HG02763 (cell line): Measurements from ENCODE around the gene TIGD6.
A peak's percentile ranks its signal among the peaks of the same experiment; 100 is the strongest.
"Not testable (repeated sequence)": the region's sequence is repeated elsewhere in the genome, so short reads cannot be mapped to it uniquely, and the experiment has no call there.

Experiments used
- ATAC-seq: cut with Tn5 transposase; IDR thresholded peaks from one replicate; pipeline ENCODE4 v1.9.1; 2021; ENCODE audit warnings: mild to moderate bottlenecking, moderate library complexity; ENCODE audit not compliant: unreplicated experiment

The TIGD6 gene

GRCh38 chr5:150000256-150000989, at the start of gene TIGD6, which contains the start of gene HMGXB3:
TSS of gene TIGD6 (minus strand) at chr5:150000654. CDS start at chr5:149996348, 4,306 bp downstream.
TSS of gene HMGXB3 (plus strand) at chr5:150000739. CDS start at chr5:150004853, 4,114 bp downstream.
- ATAC-seq = peak; percentile 89

- ATAC-seq = no peak
Observed at GRCh38 chr5:150046031-150046430, 45.6 kb upstream of the TIGD6 start.

DNA sequence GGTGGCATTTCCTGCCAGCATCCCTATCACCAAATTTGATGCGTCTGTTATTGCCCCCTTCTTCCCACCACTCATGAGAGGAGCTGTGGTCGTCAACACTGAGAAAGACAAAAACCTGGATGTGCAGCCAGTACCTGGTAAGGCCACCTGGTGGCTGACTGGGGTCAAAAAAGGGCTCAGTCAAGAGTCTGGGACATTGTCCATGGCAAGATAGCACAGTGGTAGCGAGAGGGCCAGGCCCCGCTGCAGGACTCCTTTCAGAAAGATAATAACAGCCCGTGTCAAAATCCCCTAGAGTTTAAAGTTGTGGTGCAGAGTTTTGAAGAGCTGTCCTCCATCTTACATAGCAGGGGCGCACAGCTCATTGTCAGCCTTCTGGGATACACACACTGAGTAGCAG, 45.1 kb upstream of the TIGD6 start:
- no peak for ATAC-seq

DNA sequence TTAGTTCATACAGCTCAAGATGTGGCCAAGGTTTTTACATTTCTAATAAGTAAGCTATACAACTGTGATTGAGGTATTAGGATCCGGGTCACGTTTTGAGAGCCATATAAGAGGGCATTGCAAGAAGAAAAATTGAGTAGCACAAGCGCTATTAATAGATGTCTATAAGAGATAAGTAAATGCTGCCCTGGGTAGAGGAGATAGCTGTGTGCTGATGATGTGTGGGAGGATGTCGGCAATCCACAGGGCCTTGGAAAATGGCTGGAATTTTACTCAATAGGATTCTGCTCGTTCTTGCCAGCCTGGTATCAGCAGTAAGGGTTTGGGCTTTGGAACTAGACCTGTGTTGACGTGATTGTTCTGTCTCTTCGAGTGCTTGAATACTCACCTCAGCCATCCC, 44.3 kb upstream of the TIGD6 start:
- no peak for ATAC-seq

DNA sequence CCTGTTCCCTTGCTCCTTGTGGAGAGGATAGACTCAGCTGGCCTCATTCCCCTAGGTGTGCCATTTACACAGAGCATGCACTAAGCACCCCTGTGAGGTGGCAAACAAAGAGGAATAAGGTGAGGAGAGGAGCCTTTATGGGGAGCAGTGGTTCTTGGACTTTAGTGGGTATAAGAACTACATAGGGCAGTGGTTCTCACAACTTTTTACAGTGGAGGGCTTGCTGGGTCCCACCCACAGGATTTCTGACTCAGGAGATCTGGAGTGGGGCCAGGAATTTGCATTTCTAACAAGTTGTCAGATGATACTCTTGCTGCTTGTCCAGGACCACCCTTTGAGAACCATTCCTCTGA, 43.9 kb upstream of the TIGD6 start:
- no peak for ATAC-seq

DNA sequence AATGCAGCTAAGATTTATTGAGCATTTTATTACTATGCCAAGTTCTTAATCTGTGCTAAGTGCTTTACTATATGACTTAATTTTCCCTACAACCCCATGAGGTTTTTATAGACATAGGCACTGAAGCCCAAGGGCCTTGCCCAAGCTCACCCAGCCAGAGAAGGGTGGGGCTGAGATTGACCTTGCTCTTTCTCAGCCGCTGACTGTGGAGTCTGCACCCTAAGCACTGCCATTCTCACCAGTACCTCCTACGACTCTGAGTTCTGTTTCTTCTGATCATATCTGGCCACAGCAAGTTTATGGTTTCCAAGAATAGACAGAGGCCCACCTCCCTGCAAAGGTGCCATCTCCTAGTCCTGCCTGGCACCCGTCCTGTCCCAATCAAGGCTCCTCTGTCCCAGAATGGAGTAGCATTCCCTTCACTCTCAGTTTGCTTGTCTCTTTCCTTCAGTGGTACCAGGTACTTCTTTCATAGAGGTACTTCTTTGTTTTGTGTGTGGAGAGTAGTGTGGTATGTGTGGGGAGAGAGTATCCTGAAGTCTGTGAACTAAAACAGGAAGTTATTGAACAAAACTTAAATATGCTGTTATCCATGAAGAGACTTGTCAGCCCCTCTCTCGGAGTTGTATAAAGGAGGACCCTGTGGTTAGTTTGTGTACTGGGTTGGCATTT, 43.3 kb upstream of the TIGD6 start:
- ATAC-seq = no peak

- ATAC-seq = no peak
Observed at GRCh38 chr5:150042459-150042858, 42.0 kb upstream of the TIGD6 start.

GRCh38 chr5:150038547-150038946, 38.1 kb upstream of the TIGD6 start:
- ATAC-seq = no peak

GRCh38 chr5:150036513-150036912, 36.1 kb upstream of the TIGD6 start:
- ATAC-seq = no peak

- ATAC-seq = peak; percentile 75
Observed at GRCh38 chr5:150035139-150035895, 34.9 kb upstream of the TIGD6 start.

DNA sequence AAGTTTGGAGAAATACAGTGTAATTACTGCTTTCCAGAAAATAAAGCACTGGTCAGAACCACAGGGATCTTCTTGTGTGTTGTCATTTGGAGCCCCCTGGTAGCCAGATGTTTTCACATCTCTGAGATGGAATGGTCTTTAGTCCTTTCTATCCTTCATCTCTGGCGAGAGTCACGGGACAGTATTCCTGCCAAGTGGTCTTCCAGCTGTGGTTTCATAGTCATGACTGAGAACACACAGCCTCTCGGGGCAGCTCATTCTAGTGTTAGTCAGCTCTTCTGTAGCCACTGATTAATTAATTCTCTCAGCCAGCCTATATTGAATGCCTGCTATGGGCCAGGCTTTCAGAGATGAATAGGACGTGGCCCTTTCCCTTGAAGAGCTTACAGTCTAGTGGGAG, 34.2 kb upstream of the TIGD6 start:
- no peak for ATAC-seq

GRCh38 chr5:150033334-150033733, 32.9 kb upstream of the TIGD6 start:
- ATAC-seq = no peak

- ATAC-seq = not testable (repeated sequence)
Observed at GRCh38 chr5:150028047-150028446, 27.6 kb upstream of the TIGD6 start.

DNA sequence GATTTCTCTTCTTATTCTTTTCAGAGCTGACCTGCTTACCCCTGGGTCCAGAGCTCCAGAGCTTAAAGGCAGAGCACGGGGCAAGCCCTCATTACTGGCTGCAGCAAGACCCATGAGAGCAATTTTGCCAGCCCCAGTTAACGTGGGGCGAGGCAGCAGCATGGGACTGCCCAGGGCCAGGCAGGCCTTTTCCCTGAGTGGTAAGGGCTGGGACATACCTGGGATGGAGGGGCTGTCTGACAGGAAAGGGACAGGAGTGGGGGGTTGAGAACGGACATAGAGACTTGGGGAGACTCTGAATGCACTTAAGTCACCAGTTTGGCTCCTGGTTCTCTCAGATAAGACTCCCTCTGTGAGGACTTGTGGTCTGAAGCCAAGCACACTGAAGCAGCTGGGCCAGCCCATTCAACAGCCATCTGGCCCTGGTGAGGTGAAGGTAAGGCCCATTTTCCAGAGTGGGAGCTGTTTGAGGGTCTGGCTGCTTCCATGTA, 26.3 kb upstream of the TIGD6 start:
- no peak for ATAC-seq

DNA sequence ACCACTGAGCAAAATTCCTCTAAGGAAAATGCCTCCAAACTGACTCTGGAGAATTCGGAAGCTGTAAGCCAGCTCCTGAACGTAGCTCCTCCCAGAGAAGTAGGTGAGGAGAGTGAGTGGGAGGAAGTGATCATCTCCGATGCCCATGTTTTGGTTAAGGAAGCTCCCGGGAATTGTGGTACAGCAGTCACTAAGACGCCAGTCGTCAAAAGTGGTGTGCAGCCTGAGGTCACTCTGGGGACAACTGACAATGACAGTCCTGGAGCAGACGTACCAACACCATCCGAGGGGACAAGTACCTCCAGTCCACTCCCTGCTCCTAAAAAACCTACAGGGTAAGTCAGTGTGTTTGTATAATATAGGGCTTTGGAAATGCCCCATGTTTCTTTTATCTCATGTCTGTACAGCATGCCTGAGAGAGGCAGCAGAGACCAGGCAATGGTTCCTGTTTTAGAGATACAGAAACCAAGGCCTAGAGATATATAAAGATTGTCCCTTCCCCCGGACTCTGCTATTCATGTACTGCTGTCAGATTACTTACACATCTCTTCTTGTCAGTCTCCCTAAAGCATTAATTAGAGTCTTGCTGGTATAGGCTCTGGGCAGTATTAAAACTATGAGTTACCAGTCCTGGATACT, 24.0 kb upstream of the TIGD6 start:
- ATAC-seq = no peak

DNA sequence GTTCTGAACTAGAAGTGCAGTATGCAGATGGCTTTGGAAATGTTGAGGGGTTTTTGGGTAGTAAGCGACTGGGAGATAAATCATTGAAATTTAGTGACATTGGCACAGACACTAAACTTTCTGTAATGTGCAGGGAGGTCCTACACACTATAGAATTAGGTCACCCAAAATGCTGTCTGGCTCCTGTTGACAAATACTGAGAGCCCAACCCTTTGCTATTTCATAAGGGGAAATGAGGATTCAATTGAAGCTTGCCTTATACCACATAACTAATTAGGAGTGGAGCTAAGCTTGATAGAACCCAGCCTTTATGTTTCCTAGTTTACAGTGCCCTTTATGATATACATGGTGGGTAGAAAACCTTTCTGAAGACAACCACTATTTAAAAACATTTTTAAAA, 22.7 kb upstream of the TIGD6 start:
- ATAC-seq = no peak

- no peak for ATAC-seq
Observed at GRCh38 chr5:150022681-150023080, 22.2 kb upstream of the TIGD6 start.

GRCh38 chr5:150022158-150022531, 21.7 kb upstream of the TIGD6 start:
- no peak for ATAC-seq

DNA sequence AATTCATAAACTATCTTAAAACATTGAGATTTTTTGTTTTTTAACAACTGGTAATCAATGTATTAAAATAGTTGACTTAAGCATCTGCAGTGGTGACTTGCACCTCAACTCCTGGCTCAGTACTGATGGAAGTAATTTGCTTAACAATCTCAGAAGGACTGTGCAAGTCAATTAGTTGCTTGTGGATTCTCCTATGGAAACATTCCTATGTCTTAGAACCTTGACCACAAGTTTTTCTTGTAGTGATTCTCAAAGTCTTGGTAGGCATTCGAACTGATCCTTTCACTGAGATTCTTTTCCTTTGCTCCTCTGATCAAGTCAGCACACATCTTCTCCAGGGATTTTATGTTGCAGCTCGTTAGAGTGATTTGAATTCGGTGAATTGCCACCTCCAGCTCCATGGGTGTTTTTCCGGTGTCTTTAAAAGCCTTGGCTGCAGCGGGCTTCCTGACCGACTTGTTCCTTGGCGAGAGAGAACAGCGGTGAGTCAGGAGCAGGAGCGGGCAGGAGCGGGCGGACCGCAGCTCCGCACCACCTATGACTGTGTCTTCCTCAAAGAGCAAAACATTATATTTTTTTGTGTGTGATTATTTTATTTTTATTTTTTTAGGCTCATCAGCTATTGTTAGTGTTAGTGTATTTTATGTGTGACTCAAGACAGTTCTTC, 21.2 kb upstream of the TIGD6 start:
- ATAC-seq = no peak

DNA sequence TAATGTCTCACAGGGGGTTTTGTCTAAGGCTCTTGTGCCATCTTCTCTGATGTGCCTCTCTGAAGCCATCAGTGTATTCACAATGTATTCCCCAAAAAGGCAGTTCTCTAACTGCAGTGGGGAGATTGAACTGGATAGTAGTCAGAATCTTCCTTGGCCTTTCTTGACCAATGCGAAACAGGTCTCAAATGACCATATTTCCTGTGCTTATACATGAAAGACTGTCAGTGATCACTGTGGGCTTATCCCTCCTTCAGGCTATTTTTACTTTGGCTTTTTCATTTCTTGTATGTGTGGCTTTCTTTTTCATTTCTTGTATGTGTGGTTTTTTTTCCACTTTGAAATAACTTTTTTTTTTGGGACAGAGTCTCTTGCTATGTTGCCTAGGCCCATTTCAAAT, 19.8 kb upstream of the TIGD6 start:
- ATAC-seq = no peak
